HS-27A (cell line): ENCODE measurements around the gene RPL13A.
A peak's percentile ranks its signal among the peaks of the same experiment; 100 is the strongest.

Experiments
- DNase-seq: peaks from one replicate; pipeline ENCODE4 v3.0.0-alpha.2; 2012; ENCODE audit warnings: low read depth, missing footprints

RPL13A gene

DNA sequence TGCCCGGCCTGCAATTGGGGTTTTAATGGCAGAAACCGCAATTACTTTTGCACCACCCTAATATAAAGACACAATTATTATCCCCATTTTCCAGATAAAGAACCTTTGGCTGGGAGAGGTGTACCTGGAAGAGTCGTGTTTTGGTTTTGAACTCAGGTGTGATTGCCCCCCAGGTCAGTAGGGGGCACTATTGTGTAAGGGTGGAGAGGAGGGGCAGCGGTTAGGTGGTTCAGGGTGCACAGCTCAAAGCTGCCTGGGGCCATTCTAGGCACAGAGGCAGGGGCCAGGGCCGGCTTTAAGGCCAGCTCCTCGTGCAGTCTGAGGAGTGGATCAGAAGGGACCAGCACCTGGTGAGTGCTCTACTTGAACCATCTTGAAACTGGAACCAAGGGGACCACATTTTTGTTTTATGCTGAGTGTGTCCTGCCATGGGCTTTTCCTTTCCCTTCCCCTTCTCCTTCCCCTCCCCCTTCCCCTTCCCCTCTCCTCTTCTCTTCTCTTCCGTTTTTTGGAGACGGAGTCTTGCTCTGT, 19.2 kb downstream of the RPL13A start:
- DNase-seq, result no peak

DNA sequence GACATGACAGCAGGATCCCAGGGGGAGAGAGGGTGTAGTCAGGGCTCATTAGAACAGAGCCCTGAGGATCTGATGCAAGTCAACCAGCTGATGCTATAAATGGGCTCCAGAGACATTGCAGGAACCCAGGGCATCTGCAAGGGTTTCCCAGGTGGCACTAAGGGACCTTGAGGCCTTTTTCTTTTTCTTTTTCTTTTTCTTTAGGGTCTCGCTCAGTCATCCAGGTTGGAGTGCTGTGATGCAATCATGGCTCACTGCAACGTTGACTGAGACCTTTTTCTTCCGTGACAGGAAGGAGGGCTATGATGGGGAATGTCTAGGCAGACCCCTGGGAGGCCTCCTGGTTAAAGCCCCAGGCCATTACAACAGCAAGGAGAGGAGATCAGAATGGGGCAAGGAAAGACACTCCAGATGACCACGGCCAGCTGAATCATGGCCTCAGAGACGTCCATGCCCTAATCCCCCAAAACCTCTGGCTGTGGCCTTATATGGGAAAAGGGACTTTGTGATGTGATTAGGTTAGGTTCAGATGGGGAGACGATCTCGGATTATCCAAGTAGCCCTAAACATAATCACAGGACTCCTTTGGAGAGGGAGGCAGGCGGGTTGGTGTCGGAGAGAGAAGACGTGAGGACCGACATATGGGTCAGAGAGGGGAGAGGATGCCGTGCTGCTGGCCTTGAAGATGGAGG, 20.5 kb downstream of the RPL13A start:
- DNase-seq, result no peak

DNA sequence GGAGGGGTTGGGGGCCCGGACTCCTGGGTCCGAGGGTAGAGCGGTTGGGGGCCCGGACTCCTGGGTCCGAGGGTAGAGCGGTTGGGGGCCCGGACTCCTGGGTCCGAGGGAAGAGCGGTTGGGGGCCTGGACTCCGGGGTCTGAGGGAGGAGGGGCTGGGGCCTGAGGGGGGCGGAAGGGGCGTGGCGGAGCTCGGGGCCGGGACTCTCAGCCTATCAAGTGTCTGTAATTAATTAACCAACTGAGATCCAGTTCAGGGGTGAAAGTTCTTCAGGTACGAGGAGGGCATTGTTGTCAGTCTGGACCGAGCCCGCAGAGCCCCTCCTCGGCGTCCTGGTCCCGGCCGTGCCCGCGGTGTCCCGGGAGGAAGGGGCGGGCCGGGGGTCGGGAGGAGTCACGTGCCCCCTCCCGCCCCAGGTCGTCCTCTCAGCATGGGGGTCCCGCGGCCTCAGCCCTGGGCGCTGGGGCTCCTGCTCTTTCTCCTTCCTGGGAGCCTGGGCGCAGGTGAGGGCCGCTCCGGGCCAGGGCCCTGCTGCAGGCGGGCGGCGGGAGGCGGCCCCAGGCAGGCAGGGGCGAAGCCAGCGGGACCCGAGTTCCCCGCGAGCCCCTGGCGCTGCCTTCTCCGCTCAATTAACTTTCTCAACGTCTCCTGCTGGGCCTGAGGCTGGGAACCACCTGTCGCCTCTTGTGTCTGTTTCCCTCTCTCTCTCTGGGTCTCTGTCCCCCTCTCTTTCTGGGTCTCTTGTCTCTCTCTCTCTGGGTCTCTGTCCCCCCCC, 25.8 kb downstream of the RPL13A start:
- no peak for DNase-seq

DNA sequence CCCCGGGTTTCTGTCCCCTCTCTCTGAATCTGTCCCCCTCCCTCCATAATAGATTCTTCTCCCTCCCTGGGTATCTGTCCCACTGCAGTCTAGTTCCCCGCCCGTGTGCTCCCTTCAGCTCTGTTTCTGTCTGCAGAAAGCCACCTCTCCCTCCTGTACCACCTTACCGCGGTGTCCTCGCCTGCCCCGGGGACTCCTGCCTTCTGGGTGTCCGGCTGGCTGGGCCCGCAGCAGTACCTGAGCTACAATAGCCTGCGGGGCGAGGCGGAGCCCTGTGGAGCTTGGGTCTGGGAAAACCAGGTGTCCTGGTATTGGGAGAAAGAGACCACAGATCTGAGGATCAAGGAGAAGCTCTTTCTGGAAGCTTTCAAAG, 26.3 kb downstream of the RPL13A start:
- no peak for DNase-seq

DNA sequence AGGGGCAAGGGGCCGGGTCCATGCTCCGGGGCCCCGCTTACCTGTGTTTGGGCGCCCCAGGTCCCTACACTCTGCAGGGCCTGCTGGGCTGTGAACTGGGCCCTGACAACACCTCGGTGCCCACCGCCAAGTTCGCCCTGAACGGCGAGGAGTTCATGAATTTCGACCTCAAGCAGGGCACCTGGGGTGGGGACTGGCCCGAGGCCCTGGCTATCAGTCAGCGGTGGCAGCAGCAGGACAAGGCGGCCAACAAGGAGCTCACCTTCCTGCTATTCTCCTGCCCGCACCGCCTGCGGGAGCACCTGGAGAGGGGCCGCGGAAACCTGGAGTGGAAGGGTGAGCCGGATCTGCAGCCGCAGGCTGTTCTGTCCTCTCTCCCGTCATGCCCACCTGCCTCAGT, 26.7 kb downstream of the RPL13A start:
- no peak for DNase-seq

DNA sequence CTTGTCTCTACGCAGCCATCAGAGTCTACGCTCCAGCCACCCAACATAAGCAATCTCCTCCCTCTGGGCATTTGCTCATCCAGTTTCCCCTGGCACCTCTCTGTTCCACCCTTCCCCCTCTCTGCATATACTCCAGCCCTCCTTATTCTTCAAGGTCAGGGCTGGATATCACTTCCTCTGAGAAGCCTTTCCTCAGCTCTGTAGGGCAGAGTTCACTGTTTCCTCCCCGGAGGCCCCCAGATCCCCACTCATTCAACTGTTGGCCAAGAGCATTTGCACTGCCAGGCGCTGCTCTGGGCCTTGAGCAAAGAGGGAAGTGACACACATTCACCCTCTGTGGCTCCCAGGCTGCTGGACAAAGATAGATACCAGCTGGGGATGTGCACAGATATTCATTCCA, 28.4 kb downstream of the RPL13A start:
- no peak for DNase-seq

DNA sequence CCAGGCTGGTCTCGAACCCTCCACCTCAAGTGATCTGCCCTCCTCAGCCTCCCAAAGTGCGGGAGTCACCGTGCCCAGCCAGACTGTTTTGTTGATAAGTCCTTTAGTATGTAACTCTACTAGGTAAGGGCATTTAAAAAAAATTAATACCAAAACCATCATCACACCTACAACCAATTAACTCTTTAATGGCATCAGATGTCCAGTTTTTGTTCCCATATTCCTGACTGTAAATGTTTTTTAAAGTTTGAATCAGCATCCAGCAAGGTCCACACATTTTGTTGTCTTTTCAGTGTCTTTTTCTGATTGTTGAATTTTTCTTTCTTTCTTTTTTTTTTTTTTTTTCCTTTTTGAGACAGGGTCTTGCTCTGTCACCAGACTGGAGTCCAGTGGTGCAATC, 30.6 kb downstream of the RPL13A start:
- DNase-seq, result no peak

DNA sequence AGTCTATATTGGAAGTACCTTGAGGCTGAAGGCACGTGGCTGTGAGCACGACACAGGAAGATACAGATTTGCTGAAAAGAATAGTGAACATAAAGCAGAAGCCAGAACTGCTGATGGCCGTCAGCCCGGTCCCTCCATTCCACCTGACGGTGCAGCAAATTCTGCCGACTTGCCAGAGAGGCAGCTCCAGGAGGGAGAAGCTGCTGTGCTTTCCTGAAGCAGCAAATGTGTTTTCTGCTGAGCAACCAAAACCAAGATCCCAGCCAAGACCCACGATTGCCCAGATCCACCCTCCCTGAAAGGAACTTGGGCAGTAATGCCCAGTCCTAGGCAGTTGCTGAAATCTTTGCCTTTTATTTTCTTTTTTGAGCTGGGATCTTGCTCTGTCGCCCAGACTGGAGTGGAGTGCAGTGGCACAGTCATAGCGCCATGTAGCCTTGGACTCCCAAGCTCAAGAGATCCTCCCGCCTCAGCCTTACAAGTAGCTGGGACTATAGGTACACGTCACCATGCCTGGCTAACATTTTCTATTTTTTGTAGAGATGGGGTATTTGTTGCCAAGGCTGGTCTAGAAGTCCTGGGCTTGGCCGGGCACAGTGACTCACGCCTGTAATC, 33.4 kb downstream of the RPL13A start:
- no peak for DNase-seq

DNA sequence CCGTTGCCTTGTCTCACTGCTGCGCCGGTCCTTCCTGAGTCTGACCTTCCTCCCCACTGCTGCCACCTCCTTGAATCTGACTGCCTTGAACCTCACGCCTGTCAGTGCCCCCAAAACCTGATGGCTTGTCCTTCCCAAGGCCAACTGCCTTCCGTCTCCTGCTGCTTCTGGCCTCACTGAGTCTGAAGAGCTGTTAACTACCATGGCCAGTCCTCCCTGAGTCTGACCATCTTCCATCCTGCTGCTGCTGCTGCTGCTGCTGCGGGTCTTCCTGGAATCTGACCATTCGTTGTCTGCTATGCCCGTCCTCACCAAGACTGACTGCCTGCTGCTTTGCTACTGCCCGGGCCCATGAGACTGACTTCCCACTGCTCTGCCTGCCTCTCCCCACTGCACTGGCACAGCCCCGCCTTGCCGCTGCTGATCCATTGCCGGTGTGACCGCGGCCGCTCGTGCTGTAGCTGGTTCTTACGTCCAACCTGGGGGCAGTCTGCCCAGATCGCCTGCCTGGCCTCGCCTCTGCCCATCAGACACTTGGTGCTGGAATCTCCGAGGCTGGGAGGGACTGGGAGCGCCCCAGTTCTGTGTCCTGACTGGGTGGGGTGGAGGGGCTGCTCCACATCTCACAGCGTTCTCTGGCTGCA, 37.5 kb downstream of the RPL13A start:
- DNase-seq, result no peak

DNA sequence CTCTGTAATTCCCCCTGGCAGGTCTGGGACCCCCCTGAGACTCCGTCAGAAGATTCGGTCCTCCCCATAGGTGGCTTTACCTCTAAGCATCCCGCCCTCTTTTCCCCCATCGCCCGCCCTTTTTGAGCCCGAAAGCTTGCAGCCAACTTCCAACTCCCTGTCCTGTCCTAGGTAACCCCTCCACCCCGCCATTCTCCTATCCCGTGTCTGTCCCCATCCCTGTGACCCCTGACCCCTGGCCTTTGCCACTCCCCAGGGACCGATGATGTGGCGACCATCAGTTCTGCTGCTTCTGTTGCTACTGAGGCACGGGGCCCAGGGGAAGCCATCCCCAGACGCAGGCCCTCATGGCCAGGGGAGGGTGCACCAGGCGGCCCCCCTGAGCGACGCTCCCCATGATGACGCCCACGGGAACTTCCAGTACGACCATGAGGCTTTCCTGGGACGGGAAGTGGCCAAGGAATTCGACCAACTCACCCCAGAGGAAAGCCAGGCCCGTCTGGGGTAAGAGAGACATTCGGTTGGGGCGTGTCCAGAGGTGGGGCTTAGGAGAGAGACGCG, 40.9 kb downstream of the RPL13A start:
- DNase-seq, result peak; percentile 20

DNA sequence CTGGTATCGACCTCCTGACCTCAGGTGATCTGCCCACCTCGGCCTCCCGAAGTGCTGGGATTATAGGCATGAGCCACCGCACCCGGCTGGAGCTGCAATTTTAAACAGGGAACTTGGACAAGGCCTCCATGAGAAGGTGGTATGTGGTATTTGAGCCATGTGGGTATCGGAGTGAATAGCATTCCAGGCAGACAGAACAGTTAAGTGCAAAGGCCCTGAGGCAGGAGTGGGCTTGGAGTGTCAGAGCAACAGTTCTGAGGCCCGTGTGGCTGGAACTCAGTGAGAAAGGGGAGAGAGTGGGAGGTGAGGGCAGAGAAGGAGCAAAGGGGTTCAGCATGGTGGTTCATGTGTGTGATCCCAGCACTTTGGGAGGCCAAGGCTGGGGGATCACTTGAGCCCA, 43.3 kb downstream of the RPL13A start:
- no peak for DNase-seq

DNA sequence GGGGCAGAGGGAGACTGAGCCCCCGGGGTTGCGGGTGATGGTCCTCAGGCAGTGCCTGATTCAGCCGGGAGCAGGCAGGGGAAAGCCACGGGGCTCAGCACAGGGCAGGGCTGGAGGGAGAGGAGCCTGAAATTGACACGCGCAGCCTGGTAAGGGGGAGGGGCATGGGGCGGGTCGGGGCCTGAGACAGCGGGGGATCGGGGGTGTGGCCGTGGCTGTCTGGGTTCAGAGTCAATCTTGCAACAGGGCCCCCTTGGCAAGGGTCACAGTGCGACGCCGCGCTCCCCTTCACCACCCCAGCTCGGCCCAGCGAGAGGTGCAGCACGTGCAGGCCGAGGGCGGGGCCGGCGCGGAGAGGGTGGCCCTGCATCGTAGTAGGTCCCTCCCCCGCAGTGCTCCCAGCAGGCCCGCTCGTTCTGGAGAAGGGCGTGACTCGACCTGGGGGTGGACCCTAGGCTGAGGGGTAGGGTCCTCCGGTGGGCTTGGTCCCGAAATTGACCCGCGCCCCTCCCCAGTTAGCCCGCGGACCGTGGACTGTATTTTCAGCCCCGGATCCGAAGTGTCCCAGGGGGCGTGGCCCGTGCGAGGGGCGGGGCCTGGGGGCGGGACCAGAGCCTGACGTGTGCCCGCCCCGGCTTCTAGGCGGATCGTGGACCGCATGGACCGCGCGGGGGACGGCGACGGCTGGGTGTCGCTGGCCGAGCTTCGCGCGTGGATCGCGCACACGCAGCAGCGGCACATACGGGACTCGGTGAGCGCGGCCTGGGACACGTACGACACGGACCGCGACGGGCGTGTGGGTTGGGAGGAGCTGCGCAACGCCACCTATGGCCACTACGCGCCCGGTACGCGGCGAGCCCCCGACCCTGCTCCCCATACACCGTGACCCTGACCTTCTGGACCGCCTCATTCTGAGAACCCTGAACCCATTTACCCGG, 46.4 kb downstream of the RPL13A start:
- DNase-seq, result no peak

DNA sequence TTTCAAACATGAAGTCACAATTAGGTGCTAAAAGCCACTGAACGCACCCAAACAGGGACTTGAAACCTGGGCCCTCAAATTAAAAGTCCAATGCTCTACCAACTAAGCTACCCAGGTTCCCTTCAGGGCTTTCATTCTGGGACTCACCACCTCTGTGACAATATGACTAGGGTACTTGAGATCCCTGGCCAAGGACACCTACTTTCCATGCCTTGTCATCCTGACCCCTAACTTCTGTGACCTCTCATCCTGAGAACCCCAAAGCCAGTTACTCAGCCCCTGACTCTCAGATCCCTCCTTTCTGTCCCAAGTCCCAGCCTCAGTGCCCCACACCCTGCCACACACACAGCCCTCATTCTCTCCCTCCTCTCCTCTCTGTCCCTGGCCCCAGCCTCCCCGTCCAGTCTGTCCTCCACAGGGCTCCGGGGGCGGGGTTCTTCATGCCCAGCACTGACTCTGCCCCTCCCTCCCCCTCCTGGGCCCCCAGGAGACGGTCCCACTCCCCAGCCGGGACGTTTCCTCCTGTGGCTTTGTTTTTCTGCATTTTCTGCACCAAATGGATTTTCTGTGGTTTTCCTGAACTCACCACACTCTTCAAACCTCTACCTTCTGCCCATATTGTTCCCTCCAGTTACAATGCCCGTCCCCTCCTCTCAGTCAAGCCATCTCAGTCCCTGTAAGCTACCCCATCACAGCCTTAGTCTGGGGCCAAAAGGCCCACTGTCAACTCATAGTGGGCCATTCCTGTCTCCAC, 47.4 kb downstream of the RPL13A start:
- no peak for DNase-seq

DNA sequence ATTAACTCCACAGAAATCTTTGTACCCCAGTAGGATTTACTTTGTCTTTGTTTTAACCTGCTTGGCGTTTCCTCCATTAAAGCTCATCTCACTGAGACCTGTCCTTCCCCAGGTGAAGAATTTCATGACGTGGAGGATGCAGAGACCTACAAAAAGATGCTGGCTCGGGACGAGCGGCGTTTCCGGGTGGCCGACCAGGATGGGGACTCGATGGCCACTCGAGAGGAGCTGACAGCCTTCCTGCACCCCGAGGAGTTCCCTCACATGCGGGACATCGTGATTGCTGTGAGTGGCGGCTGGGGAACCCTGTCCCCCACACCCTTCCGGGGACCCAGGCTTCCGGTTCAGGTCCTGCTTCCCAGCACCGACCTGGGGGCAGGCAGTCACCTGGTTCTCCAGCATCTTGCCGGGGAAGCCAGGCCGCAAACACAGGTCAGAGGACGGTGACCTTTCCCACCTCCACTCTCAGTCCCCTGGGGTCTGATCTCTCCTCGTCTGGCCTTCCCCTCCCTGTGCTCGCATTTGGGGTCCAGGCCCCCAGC, 49.6 kb downstream of the RPL13A start:
- no peak for DNase-seq

DNA sequence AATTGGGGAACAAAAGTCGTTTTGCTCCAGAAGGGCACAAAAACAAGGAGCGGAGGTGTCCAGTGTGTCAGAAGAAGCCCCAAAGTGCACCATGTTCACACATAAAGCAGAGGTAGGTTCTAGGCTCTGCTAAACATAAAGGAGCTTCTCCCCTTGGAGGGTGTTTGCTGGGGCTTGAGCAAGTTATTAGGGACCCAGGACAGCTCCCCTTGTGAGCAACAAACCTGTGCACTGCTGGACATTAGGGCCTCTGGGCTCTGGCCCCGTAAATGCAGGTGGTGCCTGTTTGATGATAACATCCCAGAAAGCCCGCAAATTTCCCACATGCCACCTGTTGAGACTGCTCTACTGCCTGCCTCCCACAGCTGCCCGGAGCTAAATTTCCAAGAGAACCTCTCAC, 51.2 kb downstream of the RPL13A start:
- no peak for DNase-seq

DNA sequence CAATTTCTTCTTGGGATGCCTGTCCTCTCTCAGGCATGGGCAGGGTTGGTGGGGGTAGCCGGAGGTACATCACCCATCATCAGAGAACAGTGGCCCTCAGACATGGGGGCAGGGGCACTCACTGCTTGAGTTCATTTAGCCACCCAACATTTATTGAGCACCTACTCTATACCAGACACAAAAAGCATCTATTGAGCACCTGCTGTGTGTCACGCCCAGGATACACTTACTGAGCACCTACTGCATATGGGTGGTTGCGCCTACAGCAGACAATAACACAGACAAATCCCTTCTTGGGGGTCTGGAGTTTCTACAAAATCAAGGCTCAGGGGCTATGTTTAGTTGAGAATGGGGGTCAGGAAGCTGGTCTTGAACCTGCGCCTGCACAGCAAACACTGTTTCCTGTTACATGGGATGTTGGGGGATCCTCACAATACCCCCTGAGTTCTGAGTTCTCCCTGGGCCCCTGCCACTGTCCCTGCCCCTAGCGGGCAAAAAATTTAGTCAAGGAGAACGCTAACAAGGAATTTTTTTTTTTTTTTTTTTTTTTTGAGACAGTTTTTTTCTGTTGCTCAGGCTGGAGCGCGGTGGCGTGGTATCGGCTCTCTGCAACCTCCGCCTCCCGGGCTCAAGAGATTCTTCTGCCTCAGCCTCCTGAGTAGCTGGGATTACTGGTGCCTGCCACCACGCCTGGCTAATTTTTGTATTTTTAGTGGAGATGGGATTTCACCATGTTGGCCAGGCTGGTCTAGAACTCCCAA, 52.0 kb downstream of the RPL13A start:
- no peak for DNase-seq
